Stomach smooth muscle (tissue), 2 donors: ENCODE data around the gene RPS14.

ENCODE experiments used
- H3K27ac ChIP-seq: one replicate; pipeline ENCODE4 v1.7.0; 2013; ENCODE audit warnings: mild to moderate bottlenecking, low read length, inconsistent platforms
- H3K27me3 ChIP-seq, 2 donors: one replicate each; pipeline ENCODE4 v1.7.0; 2013; ENCODE audit warnings: low read length in 2 of 2; ENCODE audit not compliant: insufficient read depth in 2 of 2, control insufficient read depth in 1 of 2
- H3K36me3 ChIP-seq, 2 donors: one replicate each; pipeline ENCODE4 v1.7.0; 2013; ENCODE audit warnings: low read length in 2 of 2; ENCODE audit not compliant: control insufficient read depth in 2 of 2, insufficient read depth in 2 of 2
- H3K4me1 ChIP-seq: one replicate; pipeline ENCODE4 v1.7.0; 2013; ENCODE audit warnings: low read length; ENCODE audit not compliant: control insufficient read depth, insufficient read depth
- H3K4me3 ChIP-seq, 2 donors: one replicate each; pipeline ENCODE4 v1.7.0; 2013; ENCODE audit warnings: low read length in 2 of 2
- H3K9ac ChIP-seq, 2 donors: one replicate each; pipeline ENCODE4 v1.7.0; 2013; ENCODE audit warnings: low read length in 2 of 2, mild to moderate bottlenecking in 1 of 2
- H3K9me3 ChIP-seq, 2 donors: one replicate each; pipeline ENCODE4 v1.7.0; 2013; ENCODE audit warnings: low read length in 2 of 2; ENCODE audit not compliant: control insufficient read depth in 2 of 2
- donor health status: healthy.
- donor health status: Pancreatic carcinoma.

Gene RPS14

DNA sequence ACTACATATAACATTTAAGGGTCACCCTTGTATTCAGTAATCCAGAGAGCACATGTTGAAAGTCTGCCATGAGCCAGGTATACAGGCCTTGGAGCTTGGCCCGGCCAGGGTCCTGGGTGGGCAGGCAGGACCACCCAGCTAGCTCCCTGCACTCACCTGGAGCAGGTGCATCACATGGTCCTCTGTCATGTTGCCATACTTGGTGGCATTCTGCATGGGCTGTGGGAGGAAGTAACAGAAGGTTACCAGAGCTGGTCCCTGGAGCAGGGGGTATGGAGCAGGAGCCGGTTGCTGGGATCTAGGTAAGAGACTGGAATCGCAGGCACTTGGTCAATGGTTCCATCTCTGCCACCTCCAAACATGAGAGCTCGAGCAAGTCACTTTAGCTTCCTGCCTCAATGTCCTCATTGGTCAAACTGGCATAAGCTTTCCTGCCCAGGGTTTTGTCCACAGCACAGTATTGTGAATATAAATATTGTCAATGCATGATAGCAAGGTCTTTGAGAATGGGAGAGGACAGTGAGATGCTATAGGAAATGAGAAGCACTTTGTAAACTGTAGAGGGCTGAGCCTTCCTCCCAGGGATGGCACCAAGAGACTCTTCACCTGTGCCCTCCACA, 43.3 kb downstream of the RPS14 start:
- no peak overlapping the region for H3K4me3 ChIP-seq
- H3K36me3 ChIP-seq, result peaks cover 0 to 8% of the 10 kb centered on the region in 2 donors
- no peak overlapping the region for H3K9ac ChIP-seq
- H3K27me3 ChIP-seq, result no peaks in the 10 kb centered on the region
- H3K4me1 ChIP-seq, result peaks cover 9% of the 10 kb centered on the region
- no peak overlapping the region for H3K27ac ChIP-seq
- H3K9me3 ChIP-seq, result no peaks in the 10 kb centered on the region

DNA sequence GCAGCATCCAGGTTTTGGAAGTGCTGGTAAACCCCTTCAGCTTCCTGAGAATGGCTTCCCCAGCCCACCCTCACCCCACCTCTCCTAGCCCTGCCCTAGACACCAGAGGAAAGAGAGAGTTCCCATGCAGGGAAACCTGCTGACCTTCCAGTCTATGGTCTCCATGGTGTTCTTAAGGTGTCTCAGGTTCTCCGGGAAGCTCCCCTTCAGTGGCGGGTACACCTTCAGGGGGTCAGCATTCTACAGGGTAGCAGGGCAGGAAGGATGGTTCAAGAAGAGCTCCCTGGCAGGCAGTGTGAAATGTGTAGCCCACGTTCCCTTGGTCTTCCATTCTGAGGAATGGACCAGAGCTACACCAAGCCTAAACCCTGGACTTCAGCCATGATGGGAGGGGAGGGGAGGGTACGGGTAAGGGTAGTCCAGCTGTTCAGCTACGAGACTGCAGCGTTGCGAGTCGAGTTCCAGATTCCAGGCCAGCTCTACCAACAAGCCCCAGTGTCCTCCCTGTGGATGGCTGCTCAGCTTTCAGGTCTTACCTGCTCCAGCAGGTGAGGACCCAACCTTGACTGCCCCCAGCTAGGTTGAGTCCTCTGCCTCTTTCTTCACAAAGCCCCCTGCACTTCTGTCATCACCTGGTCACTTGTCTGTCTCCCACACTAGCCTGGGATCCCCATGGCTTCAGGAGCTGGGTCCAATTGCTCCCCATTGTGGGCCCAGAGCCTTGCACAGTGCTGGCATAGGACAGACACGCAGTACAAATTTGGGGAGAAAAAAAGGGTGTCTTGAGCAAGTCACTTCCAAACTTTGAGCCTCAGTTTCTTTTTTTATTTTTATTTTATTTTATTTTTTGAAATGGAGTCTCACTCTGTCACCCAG, 44.4 kb downstream of the RPS14 start:
- H3K9me3 ChIP-seq, result no peaks in the 10 kb centered on the region
- no peak overlapping the region for H3K4me3 ChIP-seq
- H3K9ac ChIP-seq, result no peak overlapping the region
- H3K27ac ChIP-seq, result no peak overlapping the region
- peaks cover 0 to 16% of the 10 kb centered on the region in 2 donors for H3K36me3 ChIP-seq
- H3K4me1 ChIP-seq, result peaks cover 4% of the 10 kb centered on the region
- no peaks in the 10 kb centered on the region for H3K27me3 ChIP-seq

DNA sequence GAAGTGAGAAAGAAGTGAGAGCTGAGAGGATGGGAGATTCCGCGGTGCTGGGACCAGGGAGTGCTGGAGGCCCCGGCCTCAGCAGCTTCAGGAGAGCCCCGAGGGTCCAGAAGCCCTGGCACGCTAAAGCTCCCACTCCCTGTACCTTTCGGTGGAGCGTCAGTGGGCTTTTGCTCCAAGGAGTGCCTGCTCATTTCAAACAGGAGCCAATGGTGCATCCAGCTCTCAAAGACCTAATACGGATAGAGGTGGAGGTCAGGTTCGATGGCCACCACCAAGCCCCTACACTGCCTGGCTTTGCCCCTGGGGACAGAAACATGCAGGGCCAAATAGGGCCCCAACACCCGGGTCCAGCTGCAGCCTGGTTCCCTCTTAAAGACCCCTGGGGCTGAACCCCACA, 45.0 kb downstream of the RPS14 start:
- Histone ChIP-seq H3K36me3 (peaks cover 0 to 20% of the 10 kb centered on the region in 2 donors), H3K9ac (no peak overlapping the region), H3K4me3 (no peak overlapping the region), H3K4me1 (no peaks in the 10 kb centered on the region), H3K27me3 (no peaks in the 10 kb centered on the region), H3K27ac (no peak overlapping the region), H3K9me3 (no peaks in the 10 kb centered on the region)

DNA sequence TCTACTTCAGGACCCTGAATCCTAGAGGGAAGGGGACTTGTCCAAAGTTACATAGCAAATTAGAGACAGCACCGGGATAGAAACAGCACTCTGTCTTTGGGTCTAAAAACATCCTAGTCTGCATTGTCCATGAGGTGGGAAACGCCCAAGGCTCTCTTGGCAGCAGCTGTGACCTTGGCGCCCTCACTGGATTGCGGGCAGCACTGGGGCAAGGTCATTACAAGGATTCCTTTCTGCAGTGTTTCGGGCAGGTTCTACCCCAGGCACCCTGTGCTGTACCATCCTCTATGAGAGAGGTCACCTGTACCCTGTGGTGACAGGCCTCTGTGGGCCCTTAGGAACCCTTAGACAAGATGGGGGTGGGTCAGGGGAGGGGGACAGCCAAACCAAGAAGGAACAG, 45.4 kb downstream of the RPS14 start:
- H3K9me3 ChIP-seq, result no peaks in the 10 kb centered on the region
- no peak overlapping the region for H3K9ac ChIP-seq
- no peaks in the 10 kb centered on the region for H3K4me1 ChIP-seq
- H3K27ac ChIP-seq, result no peak overlapping the region
- H3K36me3 ChIP-seq, result peaks cover 2 to 20% of the 10 kb centered on the region in 2 donors
- H3K27me3 ChIP-seq, result no peaks in the 10 kb centered on the region
- H3K4me3 ChIP-seq, result no peak overlapping the region

DNA sequence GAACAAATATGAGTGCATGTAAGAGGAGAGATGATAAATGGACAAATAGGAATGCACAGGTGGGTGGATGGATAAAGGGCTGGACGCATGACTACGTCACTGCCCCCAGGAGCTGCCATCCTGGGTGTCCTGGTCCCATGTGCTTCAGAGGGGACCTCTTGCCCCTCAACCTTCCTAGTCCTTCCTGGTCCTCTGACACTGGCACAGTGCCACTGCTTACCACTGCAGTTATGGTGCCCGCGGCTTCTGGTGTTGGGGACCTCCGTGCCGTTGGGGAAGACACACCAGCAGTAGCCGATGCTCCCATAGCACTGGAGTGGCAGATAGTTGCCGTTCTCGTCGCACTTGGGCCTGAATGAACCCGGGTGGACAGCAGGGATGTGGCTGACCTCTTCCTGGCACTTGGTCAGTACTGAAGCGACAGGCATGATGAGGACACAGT, 46.6 kb downstream of the RPS14 start:
- no peak overlapping the region for H3K27ac ChIP-seq
- H3K27me3 ChIP-seq, result no peaks in the 10 kb centered on the region
- peaks cover 7 to 27% of the 10 kb centered on the region in 2 donors for H3K36me3 ChIP-seq
- no peaks in the 10 kb centered on the region for H3K9me3 ChIP-seq
- H3K4me1 ChIP-seq, result no peaks in the 10 kb centered on the region
- H3K9ac ChIP-seq, result no peak overlapping the region
- no peak overlapping the region for H3K4me3 ChIP-seq

DNA sequence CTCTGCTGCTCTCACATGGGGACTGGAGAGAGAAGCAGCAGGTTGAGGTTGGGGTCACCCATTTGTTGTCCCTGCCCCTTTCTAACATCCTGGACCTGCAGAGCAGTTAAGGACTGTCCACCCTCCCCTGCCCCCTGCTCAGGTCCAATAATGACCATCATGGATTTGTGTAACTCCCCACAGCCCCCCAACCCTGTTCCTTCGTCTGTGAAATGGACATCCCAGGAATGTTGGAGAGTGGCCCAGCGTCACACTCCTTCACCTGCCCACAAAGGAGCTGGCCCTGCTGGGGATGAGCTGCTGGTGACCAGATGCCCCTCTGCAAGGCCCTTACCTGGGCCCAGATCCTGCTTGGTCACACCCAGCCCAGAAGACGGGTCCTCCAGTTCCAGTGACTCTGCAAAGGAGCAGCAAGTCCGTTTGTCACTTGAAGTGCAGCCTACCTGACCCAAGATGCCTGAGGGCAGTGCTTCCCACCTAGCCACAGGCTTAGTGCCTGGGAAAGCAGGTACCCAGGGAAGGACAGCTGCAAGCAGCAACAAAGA, 47.2 kb downstream of the RPS14 start:
- Histone ChIP-seq H3K9ac (no peak overlapping the region), H3K36me3 (peaks cover 7 to 27% of the 10 kb centered on the region in 2 donors), H3K4me3 (no peak overlapping the region), H3K27ac (no peak overlapping the region), H3K4me1 (no peaks in the 10 kb centered on the region), H3K27me3 (no peaks in the 10 kb centered on the region), H3K9me3 (no peaks in the 10 kb centered on the region)

DNA sequence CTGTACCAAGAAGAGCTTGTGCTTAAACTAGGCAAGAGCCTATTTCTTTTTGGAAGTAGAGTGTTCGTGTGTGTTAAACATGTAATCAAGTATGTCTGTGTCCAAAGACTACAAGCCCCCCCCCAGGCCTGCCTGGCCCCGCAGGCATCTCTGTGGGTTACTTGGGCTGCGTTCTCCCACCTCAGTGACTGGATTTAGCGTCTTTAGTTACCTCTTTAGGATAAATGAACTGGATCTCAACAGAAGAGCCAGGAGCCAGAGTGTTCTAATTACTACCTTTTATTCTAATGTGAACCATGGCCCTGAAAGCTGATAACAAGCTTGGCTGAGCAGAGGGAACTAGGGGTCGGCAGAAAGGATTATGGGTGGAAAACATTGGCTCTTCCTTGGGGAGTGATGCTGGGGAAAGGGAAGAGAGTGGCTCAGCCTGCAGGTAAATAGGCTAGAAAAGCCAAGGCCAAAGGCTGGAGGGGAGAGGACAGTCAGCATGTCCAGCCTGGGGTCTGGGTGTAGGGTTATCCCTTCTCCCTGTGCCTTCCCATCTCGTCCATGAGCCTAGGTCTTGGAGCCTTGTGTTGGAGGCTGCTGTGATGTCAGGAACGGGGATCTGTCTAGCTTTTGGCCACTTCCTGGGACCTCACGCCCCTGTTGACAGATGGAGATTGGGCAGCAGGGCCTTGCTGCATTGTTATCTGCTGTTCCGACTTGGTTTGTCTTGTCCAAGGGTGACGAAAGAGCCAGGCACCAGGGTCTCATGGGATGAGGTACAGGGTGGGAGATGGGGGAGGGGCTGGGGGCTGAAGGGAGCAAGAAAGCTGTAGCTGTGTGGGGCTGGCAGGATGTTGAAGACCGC, 47.9 kb downstream of the RPS14 start:
- no peaks in the 10 kb centered on the region for H3K27me3 ChIP-seq
- peaks cover 7 to 30% of the 10 kb centered on the region in 2 donors for H3K36me3 ChIP-seq
- H3K4me1 ChIP-seq, result no peaks in the 10 kb centered on the region
- no peaks in the 10 kb centered on the region for H3K9me3 ChIP-seq
- H3K27ac ChIP-seq, result no peak overlapping the region
- no peak overlapping the region for H3K9ac ChIP-seq
- H3K4me3 ChIP-seq, result no peak overlapping the region

DNA sequence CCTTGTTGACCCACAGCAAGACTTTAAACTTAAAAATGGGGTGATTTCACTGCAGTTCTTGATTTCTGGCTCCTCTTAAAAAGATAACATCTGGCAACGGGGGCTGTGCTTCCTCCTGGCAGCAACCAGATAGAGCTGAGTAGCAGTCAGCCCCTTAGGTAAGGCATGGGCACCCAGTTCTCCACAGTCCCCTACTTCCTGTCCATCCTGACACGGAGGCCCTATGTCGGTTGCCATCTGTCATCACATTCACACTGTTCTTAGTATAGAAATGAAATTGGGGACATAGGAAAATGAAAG, 48.5 kb downstream of the RPS14 start:
- H3K9ac ChIP-seq, result no peak overlapping the region
- no peaks in the 10 kb centered on the region for H3K27me3 ChIP-seq
- peaks cover 7 to 35% of the 10 kb centered on the region in 2 donors for H3K36me3 ChIP-seq
- no peaks in the 10 kb centered on the region for H3K9me3 ChIP-seq
- no peaks in the 10 kb centered on the region for H3K4me1 ChIP-seq
- H3K4me3 ChIP-seq, result no peak overlapping the region
- no peak overlapping the region for H3K27ac ChIP-seq

DNA sequence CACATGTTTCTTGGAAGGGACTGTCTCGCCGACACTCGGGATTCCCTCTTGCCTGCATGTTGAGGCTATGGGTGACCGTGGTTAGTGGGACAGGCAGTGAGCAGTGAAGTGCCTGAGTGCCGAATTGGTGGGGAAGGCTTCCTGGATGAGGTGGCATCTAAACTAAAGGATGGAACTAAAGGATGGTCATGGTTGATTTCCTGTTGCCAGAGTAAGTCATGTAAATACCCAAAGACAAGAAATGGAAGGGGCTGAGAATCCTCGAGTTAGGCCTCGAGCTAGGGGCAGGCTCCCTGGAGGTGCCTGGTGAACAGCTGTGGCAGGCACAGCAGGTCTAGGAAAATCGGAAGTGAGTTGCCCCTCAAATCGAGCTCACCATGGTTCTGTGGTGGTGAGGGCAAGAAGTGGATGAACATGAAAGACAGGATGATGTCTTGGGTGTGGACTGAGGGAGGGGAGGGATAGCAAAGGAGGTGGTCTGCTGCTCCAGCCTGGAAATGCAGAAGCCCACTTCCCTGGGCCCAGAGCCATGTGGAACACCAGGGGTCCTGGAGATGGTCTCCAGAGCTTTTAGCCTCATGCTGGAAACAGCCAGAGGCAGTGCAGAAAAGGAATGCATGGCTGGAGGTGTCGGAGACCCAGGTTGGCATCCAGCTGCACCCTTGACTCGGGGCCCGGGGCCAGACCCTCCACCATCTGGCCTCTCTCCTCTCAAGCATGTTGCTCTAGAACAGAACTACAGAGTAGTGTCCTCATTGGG, 49.0 kb downstream of the RPS14 start:
- no peaks in the 10 kb centered on the region for H3K4me1 ChIP-seq
- no peak overlapping the region for H3K27ac ChIP-seq
- H3K27me3 ChIP-seq, result no peaks in the 10 kb centered on the region
- no peak overlapping the region for H3K9ac ChIP-seq
- H3K36me3 ChIP-seq, result peaks cover 11 to 35% of the 10 kb centered on the region in 2 donors
- no peak overlapping the region for H3K4me3 ChIP-seq
- no peaks in the 10 kb centered on the region for H3K9me3 ChIP-seq
